OCI-LY1 (cell line): ENCODE measurements around the gene ZNF407.

Experiments
- H2AFZ ChIP-seq: fragments of 200-600 bp; sonication (generic), shearing (Covaris generic); 2 replicates; pipeline ENCODE4 v1.6.0; 2014; ENCODE audit warnings: antibody characterized with exemption, mild to moderate bottlenecking, low read length
- H3F3A ChIP-seq: fragments of 200-600 bp; sonication (generic), shearing (Covaris generic); 2 replicates; pipeline ENCODE4 v1.6.0; 2014; ENCODE audit warnings: mild to moderate bottlenecking, antibody characterized with exemption, low read length, moderate library complexity; ENCODE audit not compliant: insufficient read depth
- H3K27ac ChIP-seq: fragments of 200-600 bp; sonication (generic); 2 replicates; pipeline ENCODE4 v1.5.1; 2014; ENCODE audit warnings: low read length, mixed run types, mild to moderate bottlenecking, low read depth; ENCODE audit not compliant: poor library complexity, severe bottlenecking
- H3K27me3 ChIP-seq: fragments of 200-600 bp; sonication (generic); 2 replicates; pipeline ENCODE4 v1.6.0; 2014; ENCODE audit warnings: antibody characterized with exemption, mild to moderate bottlenecking, low read length, moderate library complexity; ENCODE audit not compliant: insufficient read depth
- H3K36me3 ChIP-seq: fragments of 200-600 bp; sonication (generic); 2 replicates; pipeline ENCODE4 v1.6.1; 2014; ENCODE audit warnings: mild to moderate bottlenecking, antibody characterized with exemption, low read length, moderate library complexity, mixed read lengths; ENCODE audit not compliant: insufficient read depth
- H3K4me1 ChIP-seq: fragments of 200-600 bp; sonication (generic); 2 replicates; pipeline ENCODE4 v1.5.1; 2014; ENCODE audit warnings: mild to moderate bottlenecking, low read length, moderate library complexity; ENCODE audit not compliant: insufficient read depth, severe bottlenecking
- H3K4me2 ChIP-seq: fragments of 200-600 bp; sonication (generic), shearing (Covaris generic); 2 replicates; pipeline ENCODE4 v1.6.1; 2014; ENCODE audit warnings: low read length
- H3K4me3 ChIP-seq: fragments of 200-600 bp; sonication (generic); 2 replicates; pipeline ENCODE4 v1.5.1; 2014; ENCODE audit warnings: low read length, low read depth, mild to moderate bottlenecking, mixed read lengths; ENCODE audit not compliant: poor library complexity, severe bottlenecking
- H3K79me2 ChIP-seq: fragments of 200-600 bp; shearing (Covaris generic); 2 replicates; pipeline ENCODE4 v1.6.1; 2016; ENCODE audit warnings: mixed run types, low read length, mixed read lengths; ENCODE audit not compliant: insufficient read depth
- H3K9ac ChIP-seq: fragments of 200-600 bp; sonication (generic), shearing (Covaris generic); 2 replicates; pipeline ENCODE4 v1.6.1; 2014; ENCODE audit warnings: mild to moderate bottlenecking, low read length, mixed read lengths
- H3K9me2 ChIP-seq: fragments of 200-600 bp; sonication (generic), shearing (Covaris generic); 2 replicates; pipeline ENCODE4 v1.6.1; 2014; ENCODE audit warnings: low read depth, mild to moderate bottlenecking, low read length, mixed read lengths
- H3K9me3 ChIP-seq: fragments of 200-600 bp; shearing (Covaris generic); 2 replicates; pipeline ENCODE4 v1.6.1; 2014; ENCODE audit warnings: low read length, mixed read lengths
- H4K20me1 ChIP-seq: fragments of 200-600 bp; sonication (generic), shearing (Covaris generic); 2 replicates; pipeline ENCODE4 v1.6.0; 2016; ENCODE audit warnings: mild to moderate bottlenecking, low read length; ENCODE audit not compliant: insufficient read depth
- CTCF ChIP-seq: fragments of 200-600 bp; sonication (generic), shearing (Covaris generic); IDR thresholded peaks from 2 replicates; pipeline ENCODE4 v1.5.1; 2017; ENCODE audit warnings: mild to moderate bottlenecking, antibody characterized with exemption, low read length, moderate library complexity, mixed read lengths
- EZH2 ChIP-seq: fragments of 200-600 bp; sonication (generic), shearing (Covaris generic); IDR thresholded peaks from 2 replicates; pipeline ENCODE4 v1.8.0; 2017; ENCODE audit warnings: borderline replicate concordance, mixed run types, mild to moderate bottlenecking, antibody characterized with exemption, low read length, moderate library complexity, mixed read lengths

The ZNF407 gene

DNA sequence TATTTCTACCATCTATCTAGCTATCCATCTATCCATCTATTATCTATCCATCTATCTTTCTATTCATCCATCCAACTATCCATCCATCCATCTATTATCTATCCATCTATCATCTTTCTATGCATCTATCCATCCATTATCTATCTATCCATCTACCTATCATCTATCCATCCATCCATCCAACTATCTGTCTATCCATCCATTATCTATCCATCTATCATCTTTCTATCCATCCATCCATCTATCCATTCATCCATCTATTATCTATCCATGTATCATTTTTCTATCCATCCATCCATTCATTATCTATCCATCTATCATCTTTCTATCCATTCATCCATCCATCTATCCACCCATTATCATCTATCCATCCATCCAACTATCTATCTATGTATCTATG is 24.6 kb upstream of the ZNF407 start:
- Histone ChIP-seq H3K27me3 (no peaks in the 10 kb centered on the region), H2AFZ (no peak overlapping the region), H3K4me1 (no peaks in the 10 kb centered on the region), H4K20me1 (no peaks in the 10 kb centered on the region), H3K27ac (no peak overlapping the region), H3K9me2 (no peaks in the 10 kb centered on the region), H3K4me2 (no peak overlapping the region), H3K9ac (no peak overlapping the region), H3K9me3 (no peaks in the 10 kb centered on the region), H3F3A (no peaks in the 10 kb centered on the region), H3K4me3 (no peak overlapping the region), H3K79me2 (no peaks in the 10 kb centered on the region), H3K36me3 (no peaks in the 10 kb centered on the region)
- TF ChIP-seq EZH2: no peak
- no peak for TF ChIP-seq CTCF

DNA sequence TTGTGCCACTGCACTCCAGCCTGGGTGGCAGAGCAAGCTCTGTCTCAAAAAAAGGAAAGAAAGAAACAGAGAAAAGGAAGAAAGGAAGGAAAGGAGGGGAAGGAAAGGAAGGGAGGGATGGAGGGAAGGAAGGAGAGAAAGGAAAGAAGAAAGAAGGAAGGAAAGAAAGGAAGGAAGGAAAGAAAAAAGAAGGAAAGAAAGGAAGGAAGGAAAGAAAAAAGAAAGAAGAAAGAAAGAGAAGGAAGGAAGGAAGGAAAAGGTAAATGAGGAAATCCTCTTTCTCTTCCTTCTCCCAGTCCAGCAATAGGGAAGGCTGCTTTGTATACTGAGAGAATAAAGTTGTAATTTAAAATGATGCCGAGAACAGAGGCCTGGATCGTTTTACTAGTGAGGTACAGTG is 22.8 kb upstream of the ZNF407 start:
- Histone ChIP-seq H2AFZ (no peak overlapping the region), H4K20me1 (no peaks in the 10 kb centered on the region), H3K4me3 (no peak overlapping the region), H3K4me2 (no peak overlapping the region), H3K4me1 (no peaks in the 10 kb centered on the region), H3K36me3 (no peaks in the 10 kb centered on the region), H3K9me3 (no peaks in the 10 kb centered on the region), H3K27me3 (no peaks in the 10 kb centered on the region), H3K9me2 (no peaks in the 10 kb centered on the region), H3K79me2 (no peaks in the 10 kb centered on the region), H3K27ac (no peak overlapping the region), H3K9ac (no peak overlapping the region), H3F3A (no peaks in the 10 kb centered on the region)
- TF ChIP-seq EZH2 (no peak), CTCF (no peak)

- no peak overlapping the region for H3K9ac ChIP-seq
- H3K79me2 ChIP-seq: no peaks in the 10 kb centered on the region
- no peak overlapping the region for H2AFZ ChIP-seq
- TF ChIP-seq EZH2: no peak
- no peak for TF ChIP-seq CTCF
- H3K4me1 ChIP-seq: no peaks in the 10 kb centered on the region
- H4K20me1 ChIP-seq: no peaks in the 10 kb centered on the region
- H3K4me2 ChIP-seq: no peak overlapping the region
- no peak overlapping the region for H3K27ac ChIP-seq
- H3K36me3 ChIP-seq: no peaks in the 10 kb centered on the region
- no peaks in the 10 kb centered on the region for H3F3A ChIP-seq
- H3K9me3 ChIP-seq: no peaks in the 10 kb centered on the region
- H3K9me2 ChIP-seq: no peaks in the 10 kb centered on the region
- no peaks in the 10 kb centered on the region for H3K27me3 ChIP-seq
- no peak overlapping the region for H3K4me3 ChIP-seq
Observed at GRCh38 chr18:74577019-74577418, 20.7 kb upstream of the ZNF407 start.
